HL-60/S4 treated with retinoic acid at 250 ng/mL for 4 days and 3 days (cell line): ENCODE data around the gene GLRA1.
"Not testable (repeated sequence)": the region's sequence is repeated elsewhere in the genome, so short reads cannot be mapped to it uniquely, and the experiment has no call there.

Source experiments
- in situ Hi-C: fragments of 300-500 bp; cut with MboI; formaldehyde crosslinking; loops from 2 replicates; pipeline ENCODE4 v1.7.0; 2022; ENCODE audit warnings: low sequenced_read_pairs

The GLRA1 gene

DNA sequence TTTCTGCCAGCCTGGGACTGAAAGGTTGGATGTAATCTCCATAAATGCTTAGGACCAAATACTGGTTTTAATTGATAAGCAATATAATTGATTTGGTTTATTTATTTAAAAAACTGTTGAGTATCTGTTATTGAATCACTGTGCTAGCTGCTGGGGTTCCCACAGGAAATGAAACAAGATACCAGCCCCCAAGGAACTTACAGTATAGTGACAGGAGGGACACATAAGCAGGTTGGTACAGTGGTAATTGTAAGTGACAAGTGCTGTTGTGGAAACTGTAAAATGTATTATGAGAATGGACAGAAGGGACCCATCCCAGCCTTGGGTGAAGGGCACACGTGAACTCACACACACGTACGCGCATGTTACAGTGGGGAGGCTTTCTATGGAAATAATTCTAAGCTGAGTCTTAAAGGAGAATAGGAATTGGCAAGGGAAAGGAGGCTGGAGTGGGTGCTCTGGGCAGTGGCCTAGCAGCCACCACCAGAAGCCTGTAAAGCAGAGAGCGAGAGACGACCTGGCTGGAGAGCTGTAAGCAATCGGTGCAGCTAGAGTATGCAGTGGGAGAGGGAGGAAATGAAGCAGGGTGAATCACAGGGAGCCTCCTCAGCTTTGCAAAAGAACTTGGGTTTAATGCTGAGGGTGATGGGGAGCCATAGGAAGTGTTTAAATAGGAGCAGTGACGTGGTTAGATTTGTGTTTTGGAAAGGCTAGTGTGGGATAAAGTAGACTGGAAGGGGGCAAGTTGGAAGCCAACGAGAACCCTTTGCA, 39.3 kb downstream of the GLRA1 start:
- in situ Hi-C loops, result no loop called here

GRCh38 chr5:151881621-151882225, 42.9 kb downstream of the GLRA1 start:
- in situ Hi-C loops, result no loop called here

- in situ Hi-C loops, result no loop called here
These were observed 44.3 kb downstream of the GLRA1 start for GRCh38 chr5:151880324-151880723.

DNA sequence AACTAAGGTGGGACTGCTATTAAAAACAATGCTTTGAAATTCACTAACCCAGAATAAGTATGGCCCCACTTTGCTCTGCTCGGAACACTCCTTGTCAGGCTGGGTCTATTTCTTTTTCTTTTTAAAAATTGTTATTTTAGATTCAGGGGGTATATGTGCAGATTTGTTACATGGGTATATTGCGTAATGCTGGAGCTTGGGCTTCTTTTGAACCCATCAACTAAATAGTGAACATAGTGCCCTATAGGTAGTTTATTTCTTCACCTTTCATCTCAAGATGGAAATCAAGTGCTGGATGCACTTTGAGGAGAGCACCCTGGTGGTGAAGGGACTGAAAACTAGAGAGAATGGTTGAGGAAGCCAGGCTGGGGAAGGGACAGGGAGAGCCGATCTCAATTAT, 51.0 kb downstream of the GLRA1 start:
- in situ Hi-C loops, result no loop called here

- in situ Hi-C loops, result no loop called here
These were observed 52.0 kb downstream of the GLRA1 start for GRCh38 chr5:151872701-151873100.

DNA sequence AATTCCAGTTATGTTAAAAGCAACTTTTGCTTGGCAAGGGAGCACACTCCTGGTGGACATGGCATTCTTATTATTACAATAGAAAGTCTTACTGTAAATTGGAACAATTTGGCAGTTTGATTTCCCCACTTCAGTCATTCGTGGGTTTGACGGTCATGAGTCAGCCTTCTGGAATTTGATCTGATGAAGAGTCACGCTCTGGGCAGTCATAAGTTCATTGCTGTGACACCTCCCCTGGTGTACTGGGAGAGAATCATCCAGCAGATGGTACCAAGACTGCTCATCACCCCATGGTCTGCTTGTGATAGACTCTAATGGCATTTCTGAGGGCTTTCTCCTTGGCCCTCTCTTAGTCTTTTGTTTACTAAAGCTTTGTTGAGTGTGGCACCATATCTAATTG, 53.8 kb downstream of the GLRA1 start:
- in situ Hi-C loops, result no loop called here

DNA sequence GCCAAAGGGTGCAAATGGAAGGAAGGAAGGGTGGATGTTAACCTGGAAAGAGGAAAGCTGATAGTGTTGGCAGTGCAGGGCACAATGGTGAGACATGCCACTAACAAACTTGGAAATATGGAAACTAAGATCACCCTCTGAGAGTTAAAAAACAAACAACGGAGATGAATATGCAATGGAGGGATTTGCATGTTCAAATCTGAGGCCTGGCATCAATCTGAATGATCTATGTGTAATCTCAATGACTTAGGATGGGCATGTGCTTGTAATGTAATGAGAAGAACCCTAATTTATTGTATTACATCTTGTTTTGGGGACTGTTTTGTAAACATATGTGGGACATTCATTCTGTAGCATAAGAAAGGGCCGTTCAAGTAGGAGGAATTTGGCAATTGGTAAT, 54.4 kb downstream of the GLRA1 start:
- in situ Hi-C loops, result no loop called here

DNA sequence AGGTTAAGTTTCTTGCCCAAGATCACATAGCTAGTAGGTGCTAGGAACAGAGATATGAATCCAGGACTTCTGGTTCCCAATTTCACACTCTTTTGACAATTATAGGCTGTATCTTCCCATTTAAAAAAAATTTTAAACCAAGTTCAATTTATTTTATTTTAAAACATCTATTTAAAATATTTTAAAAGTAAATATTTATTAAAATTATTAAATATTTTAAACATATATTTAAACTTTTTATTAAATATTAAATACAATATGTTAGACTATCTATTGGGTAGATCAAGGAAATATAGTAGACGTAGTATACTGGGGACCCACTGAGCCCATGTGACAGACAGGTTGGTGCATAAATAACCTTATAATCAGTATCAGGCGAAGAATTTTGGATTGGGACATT, 54.8 kb downstream of the GLRA1 start:
- in situ Hi-C loops, result no loop called here

DNA sequence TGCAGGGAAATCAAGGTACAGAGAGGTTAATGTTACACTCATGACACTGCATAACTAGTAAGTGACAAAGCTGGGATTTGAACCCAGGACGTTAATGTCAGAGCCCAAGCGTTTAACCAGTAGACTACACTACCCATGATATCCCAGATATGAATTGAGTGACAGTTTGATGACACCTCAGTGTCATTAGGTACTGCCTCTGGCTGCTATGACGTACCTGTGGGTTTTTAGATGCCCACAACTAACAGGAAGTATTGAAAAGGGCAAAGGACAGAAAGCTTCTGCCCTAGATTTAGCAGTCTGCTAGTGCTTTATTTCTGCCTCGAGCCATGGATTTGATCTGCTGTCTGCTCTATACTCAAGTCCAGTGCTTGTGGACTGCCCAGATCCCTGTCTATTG, 56.2 kb downstream of the GLRA1 start:
- in situ Hi-C loops, result no loop called here

DNA sequence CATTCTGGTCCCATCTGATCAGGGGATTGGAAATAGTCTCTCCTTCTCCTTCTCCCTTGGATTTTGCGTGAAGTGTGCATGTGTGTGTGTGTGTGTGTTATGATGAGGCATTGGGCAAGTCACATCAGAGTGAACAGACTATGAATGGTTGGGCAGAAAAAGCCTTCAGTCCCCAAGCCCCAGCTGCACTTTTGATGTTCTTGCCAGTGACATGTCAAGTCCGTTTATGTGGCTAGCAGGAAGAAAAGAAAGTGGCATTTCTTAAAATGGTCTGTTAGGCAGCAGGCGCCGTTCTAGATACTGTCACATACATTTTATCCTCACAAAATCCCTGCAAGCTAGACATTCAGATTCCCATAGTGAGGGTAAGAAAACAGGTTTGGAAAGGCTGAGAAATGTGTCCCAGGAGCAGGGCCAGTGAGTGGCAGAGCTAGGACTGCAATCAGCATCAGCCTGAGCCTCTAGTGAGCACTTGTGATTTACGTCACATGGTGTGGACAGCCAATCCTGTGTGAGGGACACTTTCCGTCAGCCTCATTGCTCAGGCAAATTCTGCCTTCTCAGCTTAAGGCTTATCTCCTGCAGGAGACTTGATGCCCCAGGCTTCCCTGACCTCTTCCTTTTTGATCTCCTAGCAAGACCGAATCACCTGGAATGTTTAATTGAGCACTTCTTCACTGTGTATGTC, 60.4 kb downstream of the GLRA1 start:
- in situ Hi-C loops, result no loop called here

GRCh38 chr5:151863566-151863965, 61.1 kb downstream of the GLRA1 start:
- in situ Hi-C loops, result no loop called here

DNA sequence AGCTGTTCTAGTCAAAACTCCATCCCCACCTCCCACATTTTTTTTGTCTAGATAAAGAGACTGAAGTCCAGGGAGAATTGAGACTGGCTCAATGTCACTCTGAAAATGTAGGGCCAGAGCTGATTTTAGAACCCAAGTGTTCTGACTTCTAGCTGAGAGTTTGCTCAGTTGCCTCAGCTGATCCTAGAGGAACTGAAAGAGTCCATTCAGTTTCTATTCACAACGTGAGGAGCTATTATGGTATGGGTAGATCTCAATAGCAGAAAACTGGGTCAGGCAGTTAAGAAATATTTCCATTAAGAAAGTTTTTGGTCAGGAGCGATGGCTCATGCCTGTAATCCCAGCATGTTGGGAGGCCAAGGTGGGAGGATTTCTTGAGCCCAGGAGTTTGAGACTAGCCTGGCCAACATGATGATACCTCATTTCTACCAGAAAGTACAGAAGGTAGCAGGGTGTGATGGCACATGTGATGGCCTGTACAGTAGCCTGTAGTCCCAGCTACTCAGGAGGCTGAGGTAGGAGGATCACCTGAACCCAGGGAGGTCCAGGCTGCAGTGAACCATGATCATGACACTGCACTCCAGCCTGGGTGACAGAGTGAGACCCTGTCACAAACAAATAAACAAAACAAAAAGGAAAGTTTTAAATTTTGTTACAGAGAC, 61.7 kb downstream of the GLRA1 start:
- in situ Hi-C loops, result no loop called here

GRCh38 chr5:151860867-151861266, 63.8 kb downstream of the GLRA1 start:
- in situ Hi-C loops, result not testable (repeated sequence)

DNA sequence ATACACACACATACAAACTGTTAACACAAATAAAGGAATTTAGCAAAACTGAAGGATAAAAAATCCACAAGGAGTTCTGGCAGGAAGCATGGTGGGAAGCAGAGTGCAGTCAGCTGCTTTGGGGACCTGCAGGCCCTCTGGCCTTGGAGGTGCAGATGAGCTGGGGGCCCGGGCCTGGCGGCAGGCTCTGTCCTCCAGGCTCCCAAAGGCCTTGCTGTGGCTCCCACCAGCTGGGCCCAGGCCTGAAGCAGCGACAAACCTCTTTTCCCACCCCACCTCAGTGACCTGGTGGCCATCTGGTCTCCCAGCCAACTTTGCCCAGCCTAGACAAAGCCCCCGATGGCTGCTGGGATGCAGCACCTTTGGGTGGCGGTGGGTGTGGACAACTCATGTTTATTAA, 67.8 kb downstream of the GLRA1 start:
- in situ Hi-C loops, result no loop called here

DNA sequence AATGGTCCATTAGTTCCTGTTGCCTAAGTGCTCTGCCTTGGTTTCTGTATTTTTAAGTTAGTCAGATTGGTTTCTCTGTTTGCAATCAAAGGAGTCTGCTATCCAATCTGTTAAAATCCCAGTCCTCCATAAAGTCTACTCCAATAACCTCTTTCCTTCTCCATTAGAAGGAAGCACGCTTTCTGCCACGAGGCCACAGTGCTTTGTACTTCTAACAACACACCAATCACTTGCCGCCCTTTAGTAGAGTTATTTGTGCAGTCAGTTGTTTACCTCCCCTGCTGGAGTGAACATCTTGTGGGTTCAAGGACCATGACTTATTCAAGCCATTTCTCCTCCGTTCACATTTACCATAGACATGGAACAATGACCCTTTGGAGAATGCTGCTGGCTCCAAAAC, 69.0 kb downstream of the GLRA1 start:
- in situ Hi-C loops, result no loop called here

DNA sequence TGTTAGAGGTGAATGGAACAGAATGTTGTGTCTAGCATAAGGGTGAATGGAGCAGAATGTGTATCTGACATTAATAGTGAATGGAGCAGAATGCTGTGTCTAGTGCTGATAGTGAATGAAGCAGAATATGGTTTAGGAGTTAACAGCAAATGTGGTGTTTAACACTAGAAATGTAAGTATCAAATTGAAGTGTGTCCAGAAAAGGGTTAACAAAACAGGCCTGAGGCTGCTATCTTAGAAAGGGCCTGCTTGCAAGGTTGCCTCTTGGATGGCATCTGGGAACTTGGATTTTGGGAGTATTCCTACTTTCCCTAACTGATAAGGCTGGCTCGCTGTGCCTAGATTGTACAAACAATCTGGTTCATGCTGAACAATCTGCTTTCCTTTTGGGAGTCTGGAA, 76.8 kb downstream of the GLRA1 start:
- in situ Hi-C loops, result no loop called here

DNA sequence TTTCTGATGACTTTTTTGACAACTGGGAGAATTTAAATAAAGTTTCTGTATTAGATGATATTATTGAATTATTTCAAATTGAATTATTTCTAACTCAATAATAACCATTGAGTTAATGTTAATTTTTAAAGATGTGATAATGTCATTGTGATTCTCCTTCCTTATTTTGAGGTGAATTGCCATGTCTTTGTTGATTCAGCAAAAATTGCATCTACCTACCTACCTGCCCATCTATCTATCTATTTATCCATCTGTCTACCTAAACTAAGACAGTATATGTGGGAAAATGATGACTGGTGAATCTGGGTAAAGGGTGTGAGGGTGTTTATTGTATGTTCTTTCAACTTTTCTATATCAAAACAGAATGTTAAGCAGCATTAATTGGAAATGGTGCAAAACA, 77.9 kb downstream of the GLRA1 start:
- in situ Hi-C loops, result no loop called here

GRCh38 chr5:151832843-151833242, 91.8 kb downstream of the GLRA1 start:
- in situ Hi-C loops, result not testable (repeated sequence)

DNA sequence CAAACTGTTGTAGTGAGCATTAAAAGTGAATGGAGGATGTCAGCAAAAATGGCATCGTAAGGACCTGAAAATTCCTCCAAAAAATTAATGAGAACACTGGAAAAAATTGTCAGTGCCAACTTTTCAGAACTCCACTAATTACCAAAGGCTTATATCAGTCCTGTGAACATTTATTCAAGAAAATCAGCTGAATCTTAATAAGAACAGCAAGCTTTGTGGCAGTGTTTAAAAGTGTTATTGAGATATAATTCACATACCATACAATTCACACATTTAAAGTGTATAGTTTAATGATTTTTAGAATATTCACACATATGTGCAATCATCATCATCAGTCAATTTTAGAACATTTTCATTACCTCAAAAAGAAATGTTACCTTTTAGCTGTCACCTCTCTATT, 95.3 kb downstream of the GLRA1 start:
- in situ Hi-C loops, result no loop called here

DNA sequence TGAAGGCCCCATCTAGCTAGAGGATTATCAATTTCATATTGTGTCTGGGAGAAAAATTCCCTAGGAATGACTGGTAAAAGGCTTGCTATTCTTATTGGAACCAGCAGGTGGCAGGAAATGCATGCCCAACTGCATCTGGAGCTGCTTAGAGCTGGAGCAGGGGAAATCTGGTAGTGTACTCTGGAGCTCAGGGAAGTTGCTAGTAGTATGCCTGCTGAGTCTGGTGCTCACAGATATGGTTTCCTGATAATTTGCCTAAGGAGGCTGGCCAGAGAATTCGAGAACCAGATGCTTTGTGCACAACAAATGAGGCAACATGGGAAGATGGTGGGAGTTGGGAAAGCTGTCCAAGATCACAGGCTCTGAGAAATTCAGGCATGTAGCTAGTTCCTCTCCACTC, 99.2 kb downstream of the GLRA1 start:
- in situ Hi-C loops, result no loop called here

GRCh38 chr5:151822141-151822540, 102.5 kb downstream of the GLRA1 start:
- in situ Hi-C loops, result no loop called here

DNA sequence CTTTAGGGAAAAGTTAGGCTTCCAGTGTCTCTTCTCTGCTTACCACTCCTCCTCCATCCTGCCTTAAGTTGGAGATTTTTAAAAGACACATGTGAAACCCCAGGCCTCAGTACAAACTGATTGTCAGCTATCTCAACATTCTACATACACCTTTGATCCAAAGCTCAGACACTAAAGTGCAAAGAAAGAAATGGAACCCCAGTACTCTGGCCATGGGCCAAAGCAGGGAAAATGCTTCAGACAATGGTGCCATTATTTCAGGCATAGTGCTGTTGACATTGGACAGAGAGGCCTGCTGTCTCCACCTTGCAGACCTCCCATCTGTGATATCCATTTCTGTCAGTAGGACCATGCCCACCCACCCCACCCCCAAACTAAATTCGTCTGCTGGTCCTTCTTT, 103.7 kb downstream of the GLRA1 start:
- in situ Hi-C loops, result no loop called here
